ENCODE measurements around the gene CDHR2.

The CDHR2 gene

GRCh38 chr5:176642675-176643490 lies 93.7 kb downstream of the CDHR2 start:
- TF ChIP-seq EZH2 (IDR thresholded peaks at IDR 0.05; ENCODE audit: borderline replicate concordance, low read length) (no peak), CTCF (IDR thresholded peaks at IDR 0.05; ENCODE audit: low read length) (no peak)
- H4K20me1 ChIP-seq (ENCODE audit: insufficient read depth, low read length) = no peaks in the 10 kb centered on the region
- peaks cover 11% of the 10 kb centered on the region for H3K4me1 ChIP-seq (ENCODE audit: insufficient read depth, low read length, severe bottlenecking)
- no peaks in the 10 kb centered on the region for H3K9me2 ChIP-seq (ENCODE audit: low read depth, low read length)
- H2AFZ ChIP-seq (ENCODE audit: low read length) = no peak overlapping the region
- H3K4me2 ChIP-seq (ENCODE audit: low read length) = no peak overlapping the region
- H3K27ac ChIP-seq (ENCODE audit: low read depth, low read length, poor library complexity, severe bottlenecking) = no peak overlapping the region
- H3K4me3 ChIP-seq (ENCODE audit: low read depth, low read length, poor library complexity, severe bottlenecking) = no peak overlapping the region
- H3F3A ChIP-seq (ENCODE audit: insufficient read depth, low read length) = no peaks in the 10 kb centered on the region
- H3K36me3 ChIP-seq (ENCODE audit: insufficient read depth, low read length) = no peaks in the 10 kb centered on the region
- H3K9me3 ChIP-seq (ENCODE audit: low read length) = no peaks in the 10 kb centered on the region
- H3K9ac ChIP-seq (ENCODE audit: low read length) = no peak overlapping the region
- H3K79me2 ChIP-seq (ENCODE audit: insufficient read depth, low read length) = no peaks in the 10 kb centered on the region
- peaks cover 4% of the 10 kb centered on the region; the same call in 1 of the 2 replicates for H3K27me3 ChIP-seq (ENCODE audit: insufficient read depth, low read length)

- Histone ChIP-seq H4K20me1 (ENCODE audit: insufficient read depth, low read length) (no peaks in the 10 kb centered on the region), H3K79me2 (ENCODE audit: insufficient read depth, low read length) (no peaks in the 10 kb centered on the region)
Observed at GRCh38 chr5:176643491-176644219, 94.5 kb downstream of the CDHR2 start.

GRCh38 chr5:176644294-176644693 lies 95.2 kb downstream of the CDHR2 start:
- H3K9me2 ChIP-seq (ENCODE audit: low read depth, low read length) = no peaks in the 10 kb centered on the region
- H3K27ac ChIP-seq (ENCODE audit: low read depth, low read length, poor library complexity, severe bottlenecking) = no peak overlapping the region
- H3K9ac ChIP-seq (ENCODE audit: low read length) = no peak overlapping the region
- no peak overlapping the region for H3K4me3 ChIP-seq (ENCODE audit: low read depth, low read length, poor library complexity, severe bottlenecking)
- peaks cover 18% of the 10 kb centered on the region for H3K4me1 ChIP-seq (ENCODE audit: insufficient read depth, low read length, severe bottlenecking)
- H3K4me2 ChIP-seq (ENCODE audit: low read length) = no peak overlapping the region
- no peak for TF ChIP-seq EZH2 (IDR thresholded peaks at IDR 0.05; ENCODE audit: borderline replicate concordance, low read length)
- no peak for TF ChIP-seq CTCF (IDR thresholded peaks at IDR 0.05; ENCODE audit: low read length)
- no peak overlapping the region for H2AFZ ChIP-seq (ENCODE audit: low read length)
- no peaks in the 10 kb centered on the region for H3K9me3 ChIP-seq (ENCODE audit: low read length)
- H3K79me2 ChIP-seq (ENCODE audit: insufficient read depth, low read length) = no peaks in the 10 kb centered on the region
- H3K36me3 ChIP-seq (ENCODE audit: insufficient read depth, low read length) = no peaks in the 10 kb centered on the region
- H3K27me3 ChIP-seq (ENCODE audit: insufficient read depth, low read length) = peaks cover 4% of the 10 kb centered on the region; the same call in 1 of the 2 replicates
- no peaks in the 10 kb centered on the region for H4K20me1 ChIP-seq (ENCODE audit: insufficient read depth, low read length)
- no peaks in the 10 kb centered on the region for H3F3A ChIP-seq (ENCODE audit: insufficient read depth, low read length)

More at GRCh38 chr5:176643491-176644219, 94.5 kb downstream of the CDHR2 start:
- Histone ChIP-seq H2AFZ (ENCODE audit: low read length) (no peak overlapping the region), H3K4me3 (ENCODE audit: low read depth, low read length, poor library complexity, severe bottlenecking) (no peak overlapping the region), H3K9ac (ENCODE audit: low read length) (no peak overlapping the region), H3K27me3 (ENCODE audit: insufficient read depth, low read length) (peaks cover 4% of the 10 kb centered on the region; the same call in 1 of the 2 replicates), H3K9me2 (ENCODE audit: low read depth, low read length) (no peaks in the 10 kb centered on the region), H3K4me2 (ENCODE audit: low read length) (no peak overlapping the region), H3K9me3 (ENCODE audit: low read length) (no peaks in the 10 kb centered on the region), H3K27ac (ENCODE audit: low read depth, low read length, poor library complexity, severe bottlenecking) (no peak overlapping the region), H3K4me1 (ENCODE audit: insufficient read depth, low read length, severe bottlenecking) (peaks cover 18% of the 10 kb centered on the region), H3F3A (ENCODE audit: insufficient read depth, low read length) (no peaks in the 10 kb centered on the region), H3K36me3 (ENCODE audit: insufficient read depth, low read length) (no peaks in the 10 kb centered on the region)
- TF ChIP-seq EZH2 (IDR thresholded peaks at IDR 0.05; ENCODE audit: borderline replicate concordance, low read length) = no peak
- TF ChIP-seq CTCF (IDR thresholded peaks at IDR 0.05; ENCODE audit: low read length) = no peak

Measured in OCI-LY1 (cell line).